ENCODE results near the gene TOPAZ1.

The TOPAZ1 gene

DNA sequence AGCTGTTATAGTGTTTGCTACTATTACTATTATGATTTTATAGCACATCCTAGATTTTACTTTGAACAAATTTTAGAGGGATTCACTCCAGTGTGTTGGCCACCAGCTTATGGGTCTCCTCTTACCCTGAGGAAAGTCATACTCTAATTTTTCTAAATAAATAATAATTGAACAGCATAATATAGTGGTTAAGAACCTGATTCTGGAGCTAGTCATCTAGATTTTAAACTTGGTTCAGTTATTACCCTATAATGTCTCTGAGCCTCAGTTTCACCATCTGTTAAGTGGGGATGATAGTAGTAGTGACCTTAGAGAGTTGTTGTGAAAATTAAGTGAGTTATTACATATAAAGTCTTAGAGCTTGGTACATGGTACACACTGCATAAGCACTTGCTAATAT lies 30.7 kb upstream of the TOPAZ1 start:
- Histone ChIP-seq H3K27me3 (ENCODE audit: low read length) (no peaks in the 10 kb centered on the region), H3K79me2 (ENCODE audit: insufficient read depth, low read length) (no peaks in the 10 kb centered on the region), H3K9me2 (replicated peaks; ENCODE audit: insufficient read depth, low read length) (no peaks in the 10 kb centered on the region), H3K9ac (ENCODE audit: low read length) (no peak overlapping the region), H3F3A (ENCODE audit: insufficient read depth) (no peaks in the 10 kb centered on the region), H3K27ac (ENCODE audit: low read depth, low read length) (no peak overlapping the region), H3K4me3 (ENCODE audit: insufficient read depth, low read length, poor library complexity, severe bottlenecking) (no peak overlapping the region), H3K9me3 (ENCODE audit: insufficient read depth, low read length) (no peaks in the 10 kb centered on the region), H3K4me2 (ENCODE audit: low read depth, low read length, poor library complexity, severe bottlenecking) (no peak overlapping the region), H2AFZ (ENCODE audit: low read depth, low read length, severe bottlenecking) (no peak overlapping the region), H4K20me1 (ENCODE audit: low read depth, low read length) (no peaks in the 10 kb centered on the region), H3K36me3 (ENCODE audit: low read length) (no peaks in the 10 kb centered on the region)
- TF ChIP-seq, protein P1, sequence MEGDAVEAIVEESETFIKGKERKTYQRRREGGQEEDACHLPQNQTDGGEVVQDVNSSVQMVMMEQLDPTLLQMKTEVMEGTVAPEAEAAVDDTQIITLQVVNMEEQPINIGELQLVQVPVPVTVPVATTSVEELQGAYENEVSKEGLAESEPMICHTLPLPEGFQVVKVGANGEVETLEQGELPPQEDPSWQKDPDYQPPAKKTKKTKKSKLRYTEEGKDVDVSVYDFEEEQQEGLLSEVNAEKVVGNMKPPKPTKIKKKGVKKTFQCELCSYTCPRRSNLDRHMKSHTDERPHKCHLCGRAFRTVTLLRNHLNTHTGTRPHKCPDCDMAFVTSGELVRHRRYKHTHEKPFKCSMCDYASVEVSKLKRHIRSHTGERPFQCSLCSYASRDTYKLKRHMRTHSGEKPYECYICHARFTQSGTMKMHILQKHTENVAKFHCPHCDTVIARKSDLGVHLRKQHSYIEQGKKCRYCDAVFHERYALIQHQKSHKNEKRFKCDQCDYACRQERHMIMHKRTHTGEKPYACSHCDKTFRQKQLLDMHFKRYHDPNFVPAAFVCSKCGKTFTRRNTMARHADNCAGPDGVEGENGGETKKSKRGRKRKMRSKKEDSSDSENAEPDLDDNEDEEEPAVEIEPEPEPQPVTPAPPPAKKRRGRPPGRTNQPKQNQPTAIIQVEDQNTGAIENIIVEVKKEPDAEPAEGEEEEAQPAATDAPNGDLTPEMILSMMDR (IDR thresholded peaks at IDR 0.05; ENCODE audit: insufficient read depth, low read length, poor library complexity, severe bottlenecking) = no peak
- TF ChIP-seq EZH2phosphoT487 (conservative IDR thresholded peaks at IDR 0.05; ENCODE audit: low read length) = no peak

DNA sequence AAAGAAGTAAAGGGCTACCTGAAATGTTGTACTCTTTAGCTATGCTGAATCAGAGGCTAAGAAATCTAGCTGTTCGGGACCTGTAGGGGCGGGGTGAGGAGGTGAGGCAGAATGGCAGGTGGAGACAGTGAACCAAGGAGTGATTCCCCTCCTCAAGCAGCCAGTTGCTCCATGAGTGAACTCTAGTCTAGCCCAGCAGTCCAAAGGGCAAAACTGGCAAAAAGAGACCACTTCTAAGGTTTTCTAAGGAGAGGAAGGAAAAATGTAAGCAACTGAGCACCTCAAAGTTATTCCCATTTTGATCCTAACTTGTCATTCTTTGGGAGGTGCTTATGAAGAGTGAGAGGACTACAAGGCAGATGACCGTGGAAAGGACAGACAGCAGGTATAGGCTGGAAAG lies 19.3 kb upstream of the TOPAZ1 start:
- Histone ChIP-seq H3K9me2 (replicated peaks; ENCODE audit: insufficient read depth, low read length) (no peaks in the 10 kb centered on the region), H3K27me3 (ENCODE audit: low read length) (no peaks in the 10 kb centered on the region), H3K9ac (ENCODE audit: low read length) (no peak overlapping the region), H3F3A (ENCODE audit: insufficient read depth) (no peaks in the 10 kb centered on the region), H3K4me2 (ENCODE audit: low read depth, low read length, poor library complexity, severe bottlenecking) (no peak overlapping the region), H2AFZ (ENCODE audit: low read depth, low read length, severe bottlenecking) (no peak overlapping the region), H3K9me3 (ENCODE audit: insufficient read depth, low read length) (no peaks in the 10 kb centered on the region), H3K36me3 (ENCODE audit: low read length) (no peaks in the 10 kb centered on the region), H3K27ac (ENCODE audit: low read depth, low read length) (no peak overlapping the region), H3K79me2 (ENCODE audit: insufficient read depth, low read length) (no peaks in the 10 kb centered on the region), H4K20me1 (ENCODE audit: low read depth, low read length) (no peaks in the 10 kb centered on the region), H3K4me3 (ENCODE audit: insufficient read depth, low read length, poor library complexity, severe bottlenecking) (no peak overlapping the region)
- TF ChIP-seq, protein P1 (IDR thresholded peaks at IDR 0.05; ENCODE audit: insufficient read depth, low read length, poor library complexity, severe bottlenecking) = no peak
- no peak for TF ChIP-seq EZH2phosphoT487 (conservative IDR thresholded peaks at IDR 0.05; ENCODE audit: low read length)

DNA sequence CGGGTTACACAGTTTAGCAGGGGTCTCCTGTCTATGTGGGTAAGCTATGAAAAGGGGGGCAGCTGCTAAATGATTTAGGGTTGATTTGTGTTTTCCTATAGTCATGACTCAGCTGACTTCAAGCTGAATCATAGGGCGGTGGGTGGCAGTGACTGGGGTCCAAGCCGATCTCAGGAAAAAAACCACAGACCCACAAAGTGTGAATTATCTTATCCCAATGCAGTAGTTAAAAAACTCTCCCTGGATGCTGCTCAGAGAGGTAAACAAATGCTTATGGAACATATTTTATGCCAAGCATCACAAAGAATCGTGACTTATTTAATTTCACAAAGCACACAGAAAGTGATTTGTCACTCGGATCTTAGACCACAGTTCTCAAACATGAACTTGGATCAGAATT lies 18.4 kb upstream of the TOPAZ1 start:
- no peak for TF ChIP-seq EZH2phosphoT487 (conservative IDR thresholded peaks at IDR 0.05; ENCODE audit: low read length)
- TF ChIP-seq, protein P1 (IDR thresholded peaks at IDR 0.05; ENCODE audit: insufficient read depth, low read length, poor library complexity, severe bottlenecking) = no peak
- no peak overlapping the region for H3K4me3 ChIP-seq (ENCODE audit: insufficient read depth, low read length, poor library complexity, severe bottlenecking)
- H3F3A ChIP-seq (ENCODE audit: insufficient read depth) = no peaks in the 10 kb centered on the region
- H3K27me3 ChIP-seq (ENCODE audit: low read length) = no peaks in the 10 kb centered on the region
- no peaks in the 10 kb centered on the region for H3K9me2 ChIP-seq (replicated peaks; ENCODE audit: insufficient read depth, low read length)
- no peak overlapping the region for H3K4me2 ChIP-seq (ENCODE audit: low read depth, low read length, poor library complexity, severe bottlenecking)
- no peaks in the 10 kb centered on the region for H3K79me2 ChIP-seq (ENCODE audit: insufficient read depth, low read length)
- H3K9ac ChIP-seq (ENCODE audit: low read length) = no peak overlapping the region
- H3K27ac ChIP-seq (ENCODE audit: low read depth, low read length) = no peak overlapping the region
- H3K9me3 ChIP-seq (ENCODE audit: insufficient read depth, low read length) = no peaks in the 10 kb centered on the region
- H2AFZ ChIP-seq (ENCODE audit: low read depth, low read length, severe bottlenecking) = no peak overlapping the region
- no peaks in the 10 kb centered on the region for H3K36me3 ChIP-seq (ENCODE audit: low read length)
- no peaks in the 10 kb centered on the region for H4K20me1 ChIP-seq (ENCODE audit: low read depth, low read length)

Measured in SU-DHL-6 (cell line).